Urinary bladder (tissue), 4 donors: Measurements from ENCODE around the gene KRT36. TPM values are rescaled to one million over a fixed set of nuclear protein-coding genes. Genes with fewer than 3 reads are reported as not detected.

Experiments used
- DNase-seq: peaks from one replicate; pipeline ENCODE4 v3.0.0-alpha.2; 2015; ENCODE audit errors: extremely low spot score
- H3K27ac ChIP-seq: one replicate; pipeline ENCODE4 v1.5.1; 2013; ENCODE audit warnings: low read depth, mild to moderate bottlenecking, moderate library complexity
- H3K36me3 ChIP-seq: one replicate; pipeline ENCODE4 v1.6.1; 2013; ENCODE audit warnings: mild to moderate bottlenecking, moderate library complexity; ENCODE audit not compliant: insufficient read depth
- H3K4me1 ChIP-seq: one replicate; pipeline ENCODE4 v1.6.1; 2013; ENCODE audit warnings: mild to moderate bottlenecking, moderate library complexity; ENCODE audit not compliant: insufficient read depth
- H3K4me3 ChIP-seq: one replicate; pipeline ENCODE4 v1.5.1; 2013; ENCODE audit warnings: low read depth, low read length
- WGBS: extraction: QIAGEN DNeasy Blood & Tissue Kit; methylation state at CpG from one replicate; pipeline ENCODE4 v1.1.7; 2013; 5-methylcytosine and 5-hydroxymethylcytosine counted together
- polyA plus RNA-seq: library from polyadenylated mRNA; stranded (reverse); fragments of 200-250 nt; gene quantifications from one replicate; pipeline ENCODE4 v1.2.3, GENCODE V29; 2013
- total RNA-seq: library from RNA; depleted of rRNA; stranded (reverse); fragments of >200 nt; gene quantifications from one replicate; pipeline ENCODE4 v1.2.3, GENCODE V29; 2014
- donor health status: healthy with polysubstance abuse.
- donor health status: healthy.

Gene KRT36
- total and polyA plus RNA-seq, 2 donors: not detected

DNA sequence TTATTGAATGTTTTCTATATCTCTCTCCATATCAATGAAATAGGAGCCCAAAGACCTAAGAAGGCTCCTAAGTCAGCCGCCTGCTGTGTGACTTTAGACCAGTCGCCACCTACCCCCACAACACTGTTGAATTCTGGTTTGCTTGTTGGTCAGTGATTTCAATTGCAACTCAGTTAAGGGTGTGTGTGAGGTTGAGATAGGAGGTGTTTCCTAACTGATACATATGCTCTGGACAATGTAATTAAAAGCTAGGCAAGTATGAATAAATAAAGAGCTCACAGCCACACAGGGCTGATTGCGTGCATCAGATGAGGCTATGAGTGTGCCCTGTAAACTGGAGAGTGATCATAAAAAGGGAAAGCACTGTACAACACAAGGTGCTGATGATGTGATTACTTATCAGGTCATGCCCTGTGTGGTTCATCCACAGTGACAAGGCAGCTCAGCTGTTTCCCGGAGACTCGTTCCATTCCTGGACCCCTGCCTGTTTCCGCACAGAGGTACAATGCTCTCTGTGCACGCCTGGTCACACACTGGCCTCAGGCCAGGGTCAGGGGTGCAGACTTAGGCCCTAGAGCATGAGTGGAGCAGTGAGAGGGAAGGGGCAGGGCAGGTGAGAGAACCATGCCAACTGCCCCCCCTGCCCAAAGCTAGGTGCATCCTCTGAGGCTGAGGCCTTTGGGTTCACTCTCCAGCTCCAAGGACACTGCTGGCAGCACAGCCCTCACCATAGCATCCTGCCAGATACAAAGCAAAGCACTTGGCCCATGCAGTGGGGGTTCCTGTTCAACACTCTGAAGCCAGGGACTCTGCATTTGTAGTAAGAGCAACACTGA is 5.5 kb downstream of the KRT36 start:
- Histone ChIP-seq H3K27ac (no peak overlapping the region), H3K36me3 (no peaks in the 10 kb centered on the region), H3K4me3 (no peak overlapping the region), H3K4me1 (no peaks in the 10 kb centered on the region)
- no peak for DNase-seq
- 54% methylated on average over 7 of the region's 7 CpGs for WGBS

DNA sequence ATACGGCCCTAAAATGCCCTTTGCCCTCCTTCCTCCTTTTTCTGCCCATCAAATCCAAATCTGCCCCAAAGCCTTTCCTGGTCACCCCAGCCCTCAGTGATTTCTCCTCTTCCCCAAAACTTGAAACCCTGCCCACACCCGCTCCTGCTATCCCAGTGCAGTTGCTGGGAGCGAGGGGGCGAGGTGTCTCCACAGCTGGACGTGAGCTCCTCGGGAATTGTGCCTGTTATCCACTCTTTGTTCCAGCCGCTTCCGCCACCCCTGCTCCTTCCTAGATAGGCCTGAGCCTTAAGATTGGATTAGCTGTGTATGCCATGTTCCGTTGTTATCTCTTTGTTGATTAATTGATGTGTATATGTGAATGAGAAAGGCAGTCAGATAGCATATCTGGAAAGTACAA is 6.2 kb downstream of the KRT36 start:
- Histone ChIP-seq H3K4me1 (no peaks in the 10 kb centered on the region), H3K27ac (no peak overlapping the region), H3K4me3 (no peak overlapping the region), H3K36me3 (no peaks in the 10 kb centered on the region)
- WGBS: 39% methylated on average over 9 of the region's 9 CpGs
- no peak for DNase-seq

DNA sequence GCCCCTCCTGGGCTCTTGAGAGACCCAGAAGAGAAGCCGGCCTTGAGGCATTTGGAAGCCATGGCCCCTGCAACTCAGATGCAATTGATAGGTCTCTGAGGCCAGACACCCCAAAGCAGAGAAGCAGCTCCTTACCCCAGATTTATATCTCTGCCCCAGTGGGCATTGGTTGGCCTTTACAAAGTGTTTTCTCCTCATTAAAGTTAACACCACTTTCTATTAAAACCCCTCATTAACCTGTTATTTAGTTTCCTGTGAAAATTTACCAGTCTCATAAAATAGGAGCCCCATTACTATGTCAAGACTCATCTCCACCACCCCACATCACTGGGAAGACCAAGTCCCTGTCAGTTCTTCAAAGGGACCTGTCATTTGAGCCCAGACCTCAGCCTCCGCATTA is 8.7 kb downstream of the KRT36 start, which contains the start of gene KRT35:
Gene KRT35, minus strand, starts transcription at position 116 of the 400 bp plus-strand sequence. Its CDS starts 54 bp downstream, at position 62.
- no peak for DNase-seq
- H3K4me1 ChIP-seq: no peaks in the 10 kb centered on the region
- no peak within 1 kb of the TSS for H3K4me3 ChIP-seq
- no peak within 1 kb of the TSS for H3K27ac ChIP-seq
- WGBS: 89% methylated on average over 2 of the region's 2 CpGs
- no peaks in the 10 kb centered on the region for H3K36me3 ChIP-seq

DNA sequence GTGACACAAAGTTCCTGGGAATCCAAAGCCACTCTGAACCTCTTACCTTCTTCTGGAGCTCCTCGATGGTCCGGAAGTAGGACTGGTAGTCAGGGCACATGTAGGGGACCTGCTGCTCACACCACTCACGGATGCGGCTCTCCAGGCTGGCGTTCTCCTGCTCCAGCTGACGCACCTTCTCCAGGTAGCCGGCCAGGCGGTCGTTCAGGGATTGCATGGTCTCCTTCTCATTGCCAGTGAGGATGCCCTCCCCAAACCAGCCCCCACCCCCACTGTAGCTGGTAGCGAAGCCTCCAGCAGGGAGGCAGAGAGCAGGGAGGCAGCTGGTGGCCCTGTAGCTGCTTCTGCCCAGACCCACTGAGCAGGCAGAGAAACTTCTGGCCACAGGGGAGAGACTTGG is 9.1 kb downstream of the KRT36 start:
- no peak for DNase-seq
- WGBS: 96% methylated on average over 10 of the region's 10 CpGs
- H3K4me3 ChIP-seq: no peak overlapping the region
- H3K4me1 ChIP-seq: no peaks in the 10 kb centered on the region
- no peaks in the 10 kb centered on the region for H3K36me3 ChIP-seq
- no peak overlapping the region for H3K27ac ChIP-seq

DNA sequence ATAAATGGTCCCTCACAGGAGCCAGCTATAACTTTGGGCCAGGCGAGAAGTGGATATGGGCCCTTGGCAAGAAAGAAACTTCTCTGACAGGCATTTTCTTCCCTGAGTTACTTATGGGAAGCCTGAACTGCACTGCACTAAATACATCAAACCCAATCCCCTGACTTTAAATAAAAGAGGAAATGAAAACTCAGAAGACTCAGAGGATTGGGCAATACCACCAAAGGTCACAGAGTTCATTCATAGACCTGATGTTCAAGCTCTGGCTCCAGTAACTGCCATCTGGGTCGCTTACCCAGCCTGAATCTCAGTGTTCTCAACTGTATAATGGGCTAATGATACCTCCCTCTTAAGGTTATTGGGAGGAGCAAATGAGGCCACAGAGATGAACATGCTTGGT is 9.6 kb downstream of the KRT36 start:
- no peak overlapping the region for H3K4me3 ChIP-seq
- H3K27ac ChIP-seq: no peak overlapping the region
- no peaks in the 10 kb centered on the region for H3K4me1 ChIP-seq
- no peak for DNase-seq
- H3K36me3 ChIP-seq: no peaks in the 10 kb centered on the region
- WGBS: 46% methylated on average over 2 of the region's 2 CpGs

- DNase-seq: no peak
- Histone ChIP-seq H3K4me3 (no peak overlapping the region), H3K36me3 (no peaks in the 10 kb centered on the region), H3K4me1 (no peaks in the 10 kb centered on the region), H3K27ac (no peak overlapping the region)
- WGBS: 85% methylated on average over 8 of the region's 8 CpGs
Measured at GRCh38 chr17:41478237-41478636, 11.5 kb downstream of the KRT36 start.

DNA sequence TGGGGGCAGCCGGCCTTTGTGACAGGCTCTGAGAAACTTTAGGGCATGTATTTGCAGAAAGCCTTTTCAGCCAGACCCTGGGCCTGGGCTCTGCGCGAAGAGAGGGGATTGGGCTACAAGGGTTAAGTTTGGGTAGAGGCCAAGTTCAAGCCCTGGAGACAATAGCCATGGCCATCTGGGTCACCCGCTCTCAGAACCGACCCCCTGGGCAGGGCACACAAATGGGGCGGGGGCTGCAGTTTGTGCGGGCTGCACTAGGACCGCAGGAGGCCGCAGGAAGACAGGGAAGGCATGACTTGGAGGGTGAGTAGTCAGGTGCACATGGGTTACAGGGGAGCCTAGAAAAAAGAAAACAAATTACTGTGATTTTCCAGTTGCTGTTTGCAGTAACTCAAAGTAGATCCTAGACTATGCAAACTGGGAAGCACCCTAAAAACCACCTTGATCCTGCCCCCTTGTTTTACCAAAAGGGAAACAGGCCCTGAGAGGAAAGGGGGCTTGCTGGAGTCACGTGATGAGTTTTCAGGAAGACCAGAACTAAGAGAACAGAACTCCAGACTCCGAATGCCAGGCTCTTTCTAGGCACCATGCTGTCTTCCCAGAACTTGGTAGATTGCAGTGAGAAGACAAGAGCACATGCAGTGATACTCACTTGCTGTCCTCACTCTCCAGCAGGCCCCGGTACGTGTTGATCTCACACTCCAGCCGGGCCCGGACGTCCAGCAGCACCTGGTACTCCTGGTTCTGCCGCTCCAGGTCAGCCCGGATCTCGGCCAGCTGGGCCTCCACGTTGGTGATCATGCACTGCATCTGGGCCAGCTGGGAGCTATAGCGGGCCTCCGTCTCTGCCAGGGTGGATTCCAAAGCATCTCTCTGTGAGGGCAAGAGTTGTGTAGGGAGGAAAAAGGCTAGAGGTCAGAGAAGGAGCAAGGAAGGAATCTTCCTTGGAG is 12.6 kb downstream of the KRT36 start:
- H3K27ac ChIP-seq: no peak overlapping the region
- no peaks in the 10 kb centered on the region for H3K4me1 ChIP-seq
- H3K4me3 ChIP-seq: no peak overlapping the region
- WGBS: 91% methylated on average over 22 of the region's 22 CpGs
- no peaks in the 10 kb centered on the region for H3K36me3 ChIP-seq
- no peak for DNase-seq

- Histone ChIP-seq H3K4me1 (no peaks in the 10 kb centered on the region), H3K4me3 (no peak overlapping the region), H3K36me3 (no peaks in the 10 kb centered on the region), H3K27ac (no peak overlapping the region)
- WGBS: 98% methylated on average over 4 of the region's 4 CpGs
- DNase-seq: no peak
Measured at GRCh38 chr17:41475421-41475820, 14.3 kb downstream of the KRT36 start.

GRCh38 chr17:41474863-41475262 is 14.8 kb downstream of the KRT36 start:
- Histone ChIP-seq H3K36me3 (no peaks in the 10 kb centered on the region), H3K4me3 (no peak overlapping the region), H3K4me1 (no peaks in the 10 kb centered on the region), H3K27ac (no peak overlapping the region)
- 61% methylated on average over 8 of the region's 8 CpGs for WGBS
- no peak for DNase-seq

GRCh38 chr17:41468346-41468745 is 21.4 kb downstream of the KRT36 start:
- H3K4me1 ChIP-seq: no peaks in the 10 kb centered on the region
- H3K36me3 ChIP-seq: no peaks in the 10 kb centered on the region
- DNase-seq: no peak
- no peak overlapping the region for H3K4me3 ChIP-seq
- no peak overlapping the region for H3K27ac ChIP-seq

- Histone ChIP-seq H3K4me3 (no peak overlapping the region), H3K4me1 (no peaks in the 10 kb centered on the region), H3K27ac (no peak overlapping the region), H3K36me3 (no peaks in the 10 kb centered on the region)
- DNase-seq: no peak
- WGBS: 75% methylated on average over 4 of the region's 4 CpGs
Measured at GRCh38 chr17:41467561-41467960, 22.1 kb downstream of the KRT36 start.

GRCh38 chr17:41466988-41467387 is 22.7 kb downstream of the KRT36 start, which contains the start of gene KRT32:
KRT32 (minus strand) TSS chr17:41467386; CDS start chr17:41467325, 61 bp downstream.
- H3K36me3 ChIP-seq: no peaks in the 10 kb centered on the region
- H3K27ac ChIP-seq: no peak within 1 kb of the TSS
- 94% methylated on average over 14 of the region's 14 CpGs for WGBS
- no peaks in the 10 kb centered on the region for H3K4me1 ChIP-seq
- H3K4me3 ChIP-seq: no peak within 1 kb of the TSS
- DNase-seq: no peak

- Histone ChIP-seq H3K4me3 (no peak overlapping the region), H3K36me3 (no peaks in the 10 kb centered on the region), H3K4me1 (no peaks in the 10 kb centered on the region), H3K27ac (no peak overlapping the region)
- 22% methylated on average over 6 of the region's 6 CpGs for WGBS
- no peak for DNase-seq
Measured at GRCh38 chr17:41464682-41465081, 25.0 kb downstream of the KRT36 start.

- DNase-seq: no peak
- no peak overlapping the region for H3K27ac ChIP-seq
- H3K36me3 ChIP-seq: no peaks in the 10 kb centered on the region
- no peaks in the 10 kb centered on the region for H3K4me1 ChIP-seq
- 87% methylated on average over 11 of the region's 11 CpGs for WGBS
- H3K4me3 ChIP-seq: no peak overlapping the region
Measured at GRCh38 chr17:41464173-41464572, 25.5 kb downstream of the KRT36 start.
